IMR-90 (cell line): ENCODE data around the gene BMAL2. TPM values are rescaled to one million over a fixed set of nuclear protein-coding genes. Genes with fewer than 3 reads are reported as not detected.
A peak's percentile ranks its signal among the peaks of the same experiment; 100 is the strongest.

Experiments used
- ATAC-seq: fragments of 200-7000 bp; cut with Tn5 transposase; 2 replicates; pipeline ENCODE4 v1.9.1; 2020; ENCODE audit warnings: low read depth, mild to moderate bottlenecking, moderate library complexity
- BruUV-seq: library from RNA; stranded (reverse); fragments of 400-500 nt; replicated peaks from 2 replicates; lab custom pipeline; 2021; lab: Mats Ljungman, UMichigan
- CTCF ChIA-PET: fragments of 300-600 bp; formaldehyde crosslinking; extraction: SDS; loops from one replicate; lab custom pipeline; 2021; ENCODE audit warnings: antibody characterized with exemption; lab: Yijun Ruan, JAX
- POLR2A ChIA-PET: fragments of 300-600 bp; sonication (Branson Sonifier 250); formaldehyde crosslinking; loops from one replicate; lab custom pipeline; 2022; ENCODE audit warnings: antibody characterized with exemption; ENCODE audit not compliant: unreplicated experiment; lab: Charles Lee
- DNase-seq: peaks from one replicate; pipeline ENCODE4 v3.0.0; 2013
- H2AFZ ChIP-seq: replicated peaks from 2 replicates; pipeline ENCODE3; 2013; ENCODE audit warnings: low read length, mild to moderate bottlenecking; ENCODE audit not compliant: poor library complexity
- H2AK5ac ChIP-seq: 2 replicates; pipeline ENCODE4 v1.6.1; 2013; ENCODE audit warnings: low read depth, low read length, inconsistent platforms
- H2AK9ac ChIP-seq: replicated peaks from 2 replicates; pipeline ENCODE3; 2013; ENCODE audit warnings: mild to moderate bottlenecking, low read depth, low read length, moderate library complexity; ENCODE audit not compliant: poor library complexity
- H2BK120ac ChIP-seq: 2 replicates; pipeline ENCODE4 v1.6.1; 2013; ENCODE audit warnings: low read depth, low read length, inconsistent platforms
- H2BK15ac ChIP-seq: 3 replicates; pipeline ENCODE4 v1.6.1; 2013; ENCODE audit warnings: low read depth, low read length, inconsistent platforms
- H2BK20ac ChIP-seq: 2 replicates; pipeline ENCODE4 v1.6.1; 2013; ENCODE audit warnings: low read depth, mild to moderate bottlenecking, inconsistent platforms, low read length, moderate library complexity
- H2BK5ac ChIP-seq: 2 replicates; pipeline ENCODE4 v1.6.1; 2013; ENCODE audit warnings: mild to moderate bottlenecking, low read depth, low read length, inconsistent platforms; ENCODE audit not compliant: poor library complexity, severe bottlenecking
- H3K14ac ChIP-seq: replicated peaks from 2 replicates; pipeline ENCODE4 v1.6.1; 2013; ENCODE audit warnings: low read depth, low read length, inconsistent platforms
- H3K18ac ChIP-seq: 2 replicates; pipeline ENCODE4 v1.6.1; 2013; ENCODE audit warnings: low read depth, low read length, control low read depth
- H3K23ac ChIP-seq: 2 replicates; pipeline ENCODE4 v1.6.1; 2013; ENCODE audit warnings: low read depth, low read length, inconsistent platforms
- H3K27ac ChIP-seq: 2 replicates; pipeline ENCODE4 v1.5.1; 2013; ENCODE audit warnings: mild to moderate bottlenecking, control low read depth, low read length; ENCODE audit not compliant: insufficient read depth
- H3K27me3 ChIP-seq: 2 replicates; pipeline ENCODE4 v1.6.1; 2013; ENCODE audit warnings: low read length; ENCODE audit not compliant: control insufficient read depth, insufficient read depth
- H3K36me3 ChIP-seq: 2 replicates; pipeline ENCODE4 v1.6.1; 2013; ENCODE audit warnings: low read length, mixed read lengths; ENCODE audit not compliant: control insufficient read depth, insufficient read depth
- H3K4ac ChIP-seq: 2 replicates; pipeline ENCODE4 v1.6.1; 2013; ENCODE audit warnings: low read depth, low read length, inconsistent platforms
- H3K4me1 ChIP-seq: 2 replicates; pipeline ENCODE4 v1.6.1; 2013; ENCODE audit warnings: low read length, mixed read lengths; ENCODE audit not compliant: control insufficient read depth, insufficient read depth
- H3K4me2 ChIP-seq: 2 replicates; pipeline ENCODE4 v1.6.1; 2013; ENCODE audit warnings: low read depth, mild to moderate bottlenecking, control low read depth, low read length, moderate library complexity
- H3K4me3 ChIP-seq: 2 replicates; pipeline ENCODE4 v1.5.1; 2013; ENCODE audit warnings: low read depth, mild to moderate bottlenecking, control low read depth, low read length, moderate library complexity; ENCODE audit not compliant: insufficient read depth
- H3K56ac ChIP-seq: 2 replicates; pipeline ENCODE4 v1.6.1; 2013; ENCODE audit warnings: low read length, inconsistent platforms; ENCODE audit not compliant: insufficient read depth; ENCODE audit errors: extremely low read depth
- H3K79me1 ChIP-seq, 2 experiments: 2 replicates each; pipeline ENCODE4 v1.6.1; 2013; ENCODE audit warnings: low read length in 2 of 2, inconsistent platforms in 1 of 2, low read depth in 1 of 2
- H3K9ac ChIP-seq: 2 replicates; pipeline ENCODE4 v1.6.1; 2013; ENCODE audit warnings: low read depth, low read length, control low read depth
- H3K9me1 ChIP-seq: 2 replicates; pipeline ENCODE4 v1.6.1; 2013; ENCODE audit warnings: low read length, inconsistent platforms; ENCODE audit not compliant: insufficient read depth
- H3K9me3 ChIP-seq: 2 replicates; pipeline ENCODE4 v1.6.1; 2013; ENCODE audit warnings: low read length; ENCODE audit not compliant: control insufficient read depth, insufficient read depth
- H4K20me1 ChIP-seq: 2 replicates; pipeline ENCODE4 v1.6.1; 2013; ENCODE audit warnings: low read length, inconsistent platforms; ENCODE audit not compliant: insufficient read depth
- H4K5ac ChIP-seq: 2 replicates; pipeline ENCODE4 v1.6.1; 2013; ENCODE audit warnings: mild to moderate bottlenecking, low read depth, low read length, control low read depth
- H4K8ac ChIP-seq, 2 experiments: 2 replicates each; pipeline ENCODE4 v1.6.1; 2013; ENCODE audit warnings: low read depth in 2 of 2, low read length in 2 of 2, control low read depth in 1 of 2, inconsistent platforms in 1 of 2
- H4K91ac ChIP-seq: 2 replicates; pipeline ENCODE4 v1.6.1; 2013; ENCODE audit warnings: low read depth, low read length, inconsistent platforms; ENCODE audit not compliant: insufficient read depth
- CHD1 ChIP-seq: IDR thresholded peaks from 2 replicates; pipeline ENCODE4 v1.6.1; 2012; ENCODE audit warnings: low read depth, low read length, improper control_type of control experiment
- RAD21 ChIP-seq: IDR thresholded peaks from 2 replicates; pipeline ENCODE4 v1.6.1; 2012; ENCODE audit warnings: low read length, improper control_type of control experiment
- WGBS, 2 experiments: methylation state at CpG; one replicate each; pipeline versions ENCODE4 v1.1.5 to v1.1.7; 2013; ENCODE audit warnings: missing lambda C conversion rate in 2 of 2; ENCODE audit not compliant: insufficient read length in 1 of 2; ENCODE audit errors: extremely low coverage in 2 of 2; 5-methylcytosine and 5-hydroxymethylcytosine counted together
- dilution Hi-C: fragments of 300-500 bp; cut with HindIII; formaldehyde crosslinking; loops from one replicate; pipeline ENCODE4 v1.14.3; 2018; ENCODE audit warnings: low sequenced_read_pairs; ENCODE audit not compliant: unreplicated experiment
- in situ Hi-C: fragments of 300-500 bp; cut with MboI; formaldehyde crosslinking; loops from 3 replicates; pipeline ENCODE4 v1.14.3; 2019; ENCODE audit warnings: low sequenced_read_pairs, inconsistent platforms, mixed read lengths
- intact Hi-C: fragments of 100-400 bp; cut with micrococcal nuclease; formaldehyde crosslinking; loops from 2 replicates; pipeline ENCODE4 v1.10.0; 2022
- polyA plus RNA-seq, 3 experiments: library from polyadenylated mRNA; depleted of rRNA; stranded (reverse); fragments of >200 nt; gene quantifications; 2 replicates each; pipeline ENCODE4 v1.2.3, GENCODE V29; 2012; ENCODE audit warnings: low replicate concordance in 1 of 3
- total RNA-seq: library from RNA; depleted of rRNA; stranded (reverse); fragments of >200 nt; gene quantifications from 2 replicates; pipeline ENCODE4 v1.2.3, GENCODE V29; 2012

BMAL2 gene
- total and polyA plus RNA-seq, 2 of the 4 experiments (the other 2 are of a cell fraction): 11.0 to 57.0 TPM

GRCh38 chr12:27367078-27367477, 34.4 kb downstream of the BMAL2 start:
- Histone ChIP-seq H2AK5ac (no peak overlapping the region), H2BK120ac (no peak overlapping the region), H3K9me1 (peaks cover 6% of the 10 kb centered on the region; the same call in 1 of the 2 replicates), H3K4me1 (no peaks in the 10 kb centered on the region), H2BK20ac (no peak overlapping the region), H2AK9ac (no peak overlapping the region), H3K4me2 (no peak overlapping the region), H3K27me3 (no peaks in the 10 kb centered on the region), H3K9me3 (no peaks in the 10 kb centered on the region), H3K4me3 (no peak overlapping the region), H4K20me1 (no peaks in the 10 kb centered on the region), H3K9ac (no peak overlapping the region), H2BK5ac (no peak overlapping the region), H3K27ac (no peak overlapping the region), H2BK15ac (no peak overlapping the region), H3K79me1 (peaks cover 13 to 34% of the 10 kb centered on the region in 2 experiments), H3K36me3 (peaks cover 3% of the 10 kb centered on the region), H3K23ac (no peak overlapping the region), H3K18ac (no peak overlapping the region), H3K14ac (no peak overlapping the region), H4K8ac (peak overlapping the region in 1 of 2 experiments; percentile 17; a peak in 1 of 4 replicates), H3K56ac (no peak overlapping the region), H4K91ac (no peak overlapping the region), H2AFZ (no peak overlapping the region), H4K5ac (no peak overlapping the region), H3K4ac (no peak overlapping the region)
- peak; percentile 28 for DNase-seq
- in situ Hi-C loops (no loop called here), intact Hi-C loops (no loop called here), dilution Hi-C loops (no loop called here)
- no peak for ATAC-seq
- TF ChIP-seq CHD1: no peak
- no peak for TF ChIP-seq RAD21
- POLR2A ChIA-PET: no interaction called here
- CTCF ChIA-PET: interaction anchor here (0.6 kb wide), 1 partner anchor 183 kb away, joined by 3 read pairs; no protein-coding TSS in a partner anchor
- 100% methylated on average over 3 of the region's 6 CpGs; no CpG with 5 or more reads in 1 of the 2 experiments for WGBS, 2 experiments
- no TSS peak for BruUV-seq
